ENCODE data around the gene LRBA. TPM values are rescaled to one million over a fixed set of nuclear protein-coding genes. Genes with fewer than 3 reads are reported as not detected.

LRBA gene
- total RNA-seq, 2 donors from 2014 or later: 50.1 to 59.9 TPM

GRCh38 chr4:150238591-150238990, 776.5 kb downstream of the LRBA start:
- 88 to 100% methylated on average over 1 of the region's 1 CpG for WGBS, 2 donors
- DNase-seq (no peak), ATAC-seq (no peak)
- no peak overlapping the region for H3K27ac ChIP-seq
- H3K36me3 ChIP-seq (replicated peaks in 1 of 2; ENCODE audit: insufficient read depth in 1 of 2, low read depth in 2 of 2): no peaks in the 10 kb centered on the region
- no peaks in the 10 kb centered on the region for H3K9me3 ChIP-seq
- TF ChIP-seq CTCF (IDR thresholded peaks at IDR 0.05): no peak
- no peaks in the 10 kb centered on the region for H3K27me3 ChIP-seq
- no peaks in the 10 kb centered on the region for H3K4me1 ChIP-seq
- intact Hi-C loops (cut with DNase I): no loop called here
- H3K4me3 ChIP-seq: no peak overlapping the region

- Histone ChIP-seq H3K36me3 (replicated peaks in 1 of 2; ENCODE audit: insufficient read depth in 1 of 2, low read depth in 2 of 2) (no peaks in the 10 kb centered on the region), H3K9me3 (no peaks in the 10 kb centered on the region), H3K4me1 (no peaks in the 10 kb centered on the region), H3K27me3 (no peaks in the 10 kb centered on the region), H3K27ac (no peak overlapping the region), H3K4me3 (no peak overlapping the region)
- no peak for TF ChIP-seq POLR2A (IDR thresholded peaks at IDR 0.05)
- TF ChIP-seq CTCF (IDR thresholded peaks at IDR 0.05): no peak
- WGBS, 2 donors: 73 to 77% methylated on average over 6 of the region's 6 CpGs
- DNase-seq (no peak), ATAC-seq (no peak)
- intact Hi-C loops (cut with DNase I): no loop called here
Measured at GRCh38 chr4:150237110-150237872, 777.8 kb downstream of the LRBA start.

- no peak for TF ChIP-seq CTCF (IDR thresholded peaks at IDR 0.05)
- no peak for ATAC-seq
- DNase-seq: no peak
- Histone ChIP-seq H3K36me3 (replicated peaks in 1 of 2; ENCODE audit: insufficient read depth in 1 of 2, low read depth in 2 of 2) (no peaks in the 10 kb centered on the region), H3K27ac (no peak overlapping the region), H3K9me3 (no peaks in the 10 kb centered on the region), H3K4me1 (peaks cover 5% of the 10 kb centered on the region), H3K4me3 (no peak overlapping the region), H3K27me3 (no peaks in the 10 kb centered on the region)
- intact Hi-C loops (cut with DNase I): no loop called here
Measured at GRCh38 chr4:150236626-150237025, 778.5 kb downstream of the LRBA start.

GRCh38 chr4:150235808-150236271, 779.2 kb downstream of the LRBA start:
- DNase-seq: no peak
- 73 to 79% methylated on average over 6 of the region's 6 CpGs for WGBS, 2 donors
- H3K27ac ChIP-seq: no peak overlapping the region
- H3K27me3 ChIP-seq: no peaks in the 10 kb centered on the region
- intact Hi-C loops (cut with DNase I): no loop called here
- ATAC-seq: no peak
- no peaks in the 10 kb centered on the region for H3K9me3 ChIP-seq
- H3K4me3 ChIP-seq: no peak overlapping the region
- peaks cover 10% of the 10 kb centered on the region for H3K4me1 ChIP-seq
- TF ChIP-seq POLR2A (IDR thresholded peaks at IDR 0.05): no peak
- no peak for TF ChIP-seq CTCF (IDR thresholded peaks at IDR 0.05)
- no peaks in the 10 kb centered on the region for H3K36me3 ChIP-seq (replicated peaks in 1 of 2; ENCODE audit: insufficient read depth in 1 of 2, low read depth in 2 of 2)

GRCh38 chr4:150235317-150235716, 779.8 kb downstream of the LRBA start:
- no peak overlapping the region for H3K27ac ChIP-seq

More at GRCh38 chr4:150235317-150235716, 779.8 kb downstream of the LRBA start:
- TF ChIP-seq POLR2A (IDR thresholded peaks at IDR 0.05) (no peak), CTCF (IDR thresholded peaks at IDR 0.05) (no peak)
- Histone ChIP-seq H3K4me3 (no peak overlapping the region), H3K9me3 (no peaks in the 10 kb centered on the region), H3K36me3 (replicated peaks in 1 of 2; ENCODE audit: insufficient read depth in 1 of 2, low read depth in 2 of 2) (no peaks in the 10 kb centered on the region), H3K27me3 (no peaks in the 10 kb centered on the region), H3K4me1 (peaks cover 10% of the 10 kb centered on the region)
- 91 to 96% methylated on average over 5 of the region's 5 CpGs for WGBS, 2 donors
- DNase-seq (no peak), ATAC-seq (no peak)
- intact Hi-C loops (cut with DNase I): no loop called here

All from body of pancreas (tissue), 4 donors.